Stimulated activated naive CD4-positive, alpha-beta T cell treated with Interleukin-2 at 50 U/mL for 16 hours (primary cell): ENCODE measurements around the gene TPM1.
A peak's percentile ranks its signal among the peaks of the same experiment; 100 is the strongest.

Experiments
- DNase-seq: peaks from one replicate; lab custom pipeline; 2025; lab: John Stamatoyannopoulos, UW

TPM1 gene

GRCh38 chr15:63041402-63041973, 1.1 kb upstream of the TPM1 start:
- no peak for DNase-seq

- DNase-seq = no peak
Measured at GRCh38 chr15:63042877-63043334, 359 bp downstream of the TPM1 start.

GRCh38 chr15:63043335-63044076, 959 bp downstream of the TPM1 start:
- no peak for DNase-seq

- no peak for DNase-seq
Measured at GRCh38 chr15:63044077-63044644, 1.6 kb downstream of the TPM1 start.

GRCh38 chr15:63044645-63045464, 2.3 kb downstream of the TPM1 start:
- no peak for DNase-seq

- DNase-seq = no peak
Measured at GRCh38 chr15:63045465-63045840, 2.9 kb downstream of the TPM1 start.

- DNase-seq = no peak
Measured at GRCh38 chr15:63045879-63046278, 3.3 kb downstream of the TPM1 start.

GRCh38 chr15:63046917-63047760, 4.6 kb downstream of the TPM1 start:
- no peak for DNase-seq

- DNase-seq = no peak
Measured at GRCh38 chr15:63047792-63048114, 5.2 kb downstream of the TPM1 start.

GRCh38 chr15:63048115-63048775, 5.7 kb downstream of the TPM1 start:
- peak; percentile 81 for DNase-seq

GRCh38 chr15:63048776-63049665, 6.5 kb downstream of the TPM1 start:
- DNase-seq = no peak

- DNase-seq = no peak
Measured at GRCh38 chr15:63049783-63050371, 7.3 kb downstream of the TPM1 start.

GRCh38 chr15:63050731-63051155, 8.2 kb downstream of the TPM1 start:
- no peak for DNase-seq

GRCh38 chr15:63051156-63052066, 8.9 kb downstream of the TPM1 start:
- no peak for DNase-seq

GRCh38 chr15:63052077-63052841, 9.7 kb downstream of the TPM1 start:
- DNase-seq = no peak

GRCh38 chr15:63052961-63053698, 10.6 kb downstream of the TPM1 start:
- DNase-seq = no peak

- DNase-seq = no peak
Measured at GRCh38 chr15:63054281-63054683, 11.7 kb downstream of the TPM1 start.
